Naive B cell (primary cell): ENCODE results near the gene SPRR3. TPM values are rescaled to one million over a fixed set of nuclear protein-coding genes. Genes with fewer than 3 reads are reported as not detected.

Source experiments
- ATAC-seq, 2 donors: fragments of 150-1000 bp; cut with Tn5 transposase; 2 replicates each; pipeline ENCODE4 v1.10.0; 2021; ENCODE audit warnings: low read depth in 2 of 2, mild to moderate bottlenecking in 2 of 2, moderate library complexity in 2 of 2
- DNase-seq: peaks from one replicate; pipeline ENCODE4 v3.0.0; 2022
- H3K27ac Mint-ChIP-seq, 6 donors: one replicate each; pipeline ENCODE4 v1.8.0; 2020 to 2022; ENCODE audit warnings: mild to moderate bottlenecking in 6 of 6, mixed read lengths in 6 of 6, moderate library complexity in 5 of 6, inconsistent platforms in 2 of 6
- H3K27me3 Mint-ChIP-seq, 3 donors: one replicate each; pipeline ENCODE4 v1.8.0; 2021 to 2022; ENCODE audit warnings: mixed read lengths in 3 of 3, mild to moderate bottlenecking in 1 of 3
- H3K36me3 Mint-ChIP-seq, 2 donors: one replicate each; pipeline ENCODE4 v1.8.0; 2020 to 2022; ENCODE audit warnings: mixed read lengths in 2 of 2, inconsistent platforms in 1 of 2, mild to moderate bottlenecking in 1 of 2
- H3K4me1 Mint-ChIP-seq, 3 donors: one replicate each; pipeline ENCODE4 v1.8.0; 2020 to 2022; ENCODE audit warnings: mixed read lengths in 3 of 3, inconsistent platforms in 1 of 3, mild to moderate bottlenecking in 1 of 3, moderate library complexity in 1 of 3
- H3K4me3 Mint-ChIP-seq, 8 donors: one replicate each; pipeline ENCODE4 v1.8.0; 2020 to 2022; ENCODE audit warnings: mild to moderate bottlenecking in 8 of 8, mixed read lengths in 8 of 8, moderate library complexity in 8 of 8, inconsistent platforms in 2 of 8
- H3K9me3 Mint-ChIP-seq, 7 donors: one replicate each; pipeline ENCODE4 v1.8.0; 2020 to 2022; ENCODE audit warnings: mixed read lengths in 7 of 7, mild to moderate bottlenecking in 5 of 7, inconsistent platforms in 2 of 7, moderate library complexity in 1 of 7
- polyA plus RNA-seq, 6 donors: library from polyadenylated mRNA; unstranded; fragments of 300-500 nt; fragmentation: Illumina TruSeq; gene quantifications; one replicate each; pipeline ENCODE4 v1.2.3, GENCODE V29; 2021; ENCODE audit warnings: low read depth in 6 of 6

The SPRR3 gene
- polyA plus RNA-seq, 6 donors from 2014 or later, result not detected

- Mint-ChIP-seq H3K27ac (no peak overlapping the region), H3K4me3 (no peak overlapping the region), H3K9me3 (peaks cover 0 to 5% (median 0%) of the 10 kb centered on the region in 7 donors), H3K36me3 (no peaks in the 10 kb centered on the region), H3K27me3 (peaks cover 25 to 77% (median 36%) of the 10 kb centered on the region in 3 donors), H3K4me1 (no peaks in the 10 kb centered on the region)
- no peak for DNase-seq
- ATAC-seq, result no peak
Observed at GRCh38 chr1:152969036-152969435, 32.5 kb upstream of the SPRR3 start.

GRCh38 chr1:152970495-152970894 is 31.1 kb upstream of the SPRR3 start, which contains the start of gene SPRR4:
TSS of gene SPRR4 (plus strand) at chr1:152970648. CDS start at chr1:152971891, 1,243 bp downstream.
- Mint-ChIP-seq H3K36me3 (no peaks in the 10 kb centered on the region), H3K27me3 (peaks cover 32 to 72% (median 33%) of the 10 kb centered on the region in 3 donors), H3K4me3 (no peak within 1 kb of the TSS), H3K9me3 (peaks cover 0 to 5% (median 0%) of the 10 kb centered on the region in 7 donors), H3K4me1 (no peaks in the 10 kb centered on the region), H3K27ac (no peak within 1 kb of the TSS)
- ATAC-seq (no peak), DNase-seq (no peak)

GRCh38 chr1:152972196-152972886 is 29.2 kb upstream of the SPRR3 start:
- Mint-ChIP-seq H3K27me3 (peaks cover 28 to 76% (median 29%) of the 10 kb centered on the region in 3 donors), H3K27ac (no peak overlapping the region), H3K4me3 (peak overlapping the region in 1 of 8 donors; percentile 18), H3K9me3 (peaks cover 0 to 5% (median 0%) of the 10 kb centered on the region in 7 donors), H3K36me3 (no peaks in the 10 kb centered on the region), H3K4me1 (no peaks in the 10 kb centered on the region)
- DNase-seq (no peak), ATAC-seq (no peak)

- peaks cover 0 to 5% (median 0%) of the 10 kb centered on the region in 7 donors for H3K9me3 Mint-ChIP-seq
- no peaks in the 10 kb centered on the region for H3K4me1 Mint-ChIP-seq
- peaks cover 49 to 76% (median 51%) of the 10 kb centered on the region in 3 donors for H3K27me3 Mint-ChIP-seq
- H3K36me3 Mint-ChIP-seq, result no peaks in the 10 kb centered on the region
- no peak overlapping the region for H3K4me3 Mint-ChIP-seq
- ATAC-seq, result no peak
- DNase-seq, result no peak
- no peak overlapping the region for H3K27ac Mint-ChIP-seq
Observed at GRCh38 chr1:152976688-152977087, 24.9 kb upstream of the SPRR3 start.

GRCh38 chr1:152977614-152978013 is 23.9 kb upstream of the SPRR3 start:
- Mint-ChIP-seq H3K27me3 (peaks cover 44 to 76% (median 60%) of the 10 kb centered on the region in 3 donors), H3K4me3 (no peak overlapping the region), H3K9me3 (peaks cover 0 to 5% (median 0%) of the 10 kb centered on the region in 7 donors), H3K27ac (peak overlapping the region in 1 of 6 donors; percentile 1), H3K36me3 (no peaks in the 10 kb centered on the region), H3K4me1 (no peaks in the 10 kb centered on the region)
- DNase-seq (no peak), ATAC-seq (no peak)

GRCh38 chr1:152980676-152981075 is 20.9 kb upstream of the SPRR3 start:
- Mint-ChIP-seq H3K4me1 (no peaks in the 10 kb centered on the region), H3K36me3 (no peaks in the 10 kb centered on the region), H3K27me3 (peaks cover 46 to 72% (median 59%) of the 10 kb centered on the region in 3 donors), H3K9me3 (no peaks in the 10 kb centered on the region), H3K4me3 (no peak overlapping the region), H3K27ac (no peak overlapping the region)
- DNase-seq (no peak), ATAC-seq (no peak)

DNA sequence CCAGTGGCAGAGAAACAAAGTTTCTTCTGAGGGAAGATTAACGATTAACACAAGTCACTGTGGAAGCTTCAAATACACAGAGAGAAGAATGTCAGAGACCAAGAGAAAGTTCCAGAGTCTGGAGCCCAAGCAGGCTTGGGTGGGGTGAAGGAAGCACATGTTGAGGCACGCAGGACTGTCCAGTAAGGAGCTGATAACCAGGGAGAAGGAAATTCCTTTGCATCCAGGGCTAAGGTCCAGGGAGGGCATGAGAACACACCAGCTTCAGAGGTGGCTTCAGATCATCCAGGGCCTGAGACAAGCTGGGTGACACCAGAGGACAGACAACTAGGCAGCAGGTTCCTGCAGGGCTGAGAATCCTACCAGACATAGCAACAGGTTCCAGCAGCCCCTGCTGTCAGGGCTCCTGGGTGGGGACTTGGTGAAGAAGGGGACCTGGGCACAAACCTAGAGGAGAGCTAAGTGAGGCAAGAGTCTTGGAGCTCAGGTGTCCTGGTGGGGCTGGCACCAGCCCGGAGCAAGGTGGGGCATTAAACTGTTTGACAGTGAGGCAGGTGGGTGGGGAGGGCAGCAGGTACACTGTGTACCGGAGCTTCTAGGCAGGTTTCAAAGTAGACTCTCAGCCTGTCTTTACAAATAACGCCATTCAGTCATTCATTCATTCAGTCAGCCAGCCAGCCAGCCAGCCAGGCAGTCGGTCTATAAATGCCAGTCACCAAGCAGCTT is 20.2 kb upstream of the SPRR3 start:
- H3K4me1 Mint-ChIP-seq, result no peaks in the 10 kb centered on the region
- H3K27me3 Mint-ChIP-seq, result peaks cover 52 to 72% (median 58%) of the 10 kb centered on the region in 3 donors
- H3K27ac Mint-ChIP-seq, result no peak overlapping the region
- DNase-seq (no peak), ATAC-seq (no peak)
- H3K9me3 Mint-ChIP-seq, result peaks cover 0 to 3% (median 0%) of the 10 kb centered on the region in 7 donors
- H3K4me3 Mint-ChIP-seq, result no peak overlapping the region
- peaks cover 0 to 3% of the 10 kb centered on the region in 2 donors for H3K36me3 Mint-ChIP-seq

DNA sequence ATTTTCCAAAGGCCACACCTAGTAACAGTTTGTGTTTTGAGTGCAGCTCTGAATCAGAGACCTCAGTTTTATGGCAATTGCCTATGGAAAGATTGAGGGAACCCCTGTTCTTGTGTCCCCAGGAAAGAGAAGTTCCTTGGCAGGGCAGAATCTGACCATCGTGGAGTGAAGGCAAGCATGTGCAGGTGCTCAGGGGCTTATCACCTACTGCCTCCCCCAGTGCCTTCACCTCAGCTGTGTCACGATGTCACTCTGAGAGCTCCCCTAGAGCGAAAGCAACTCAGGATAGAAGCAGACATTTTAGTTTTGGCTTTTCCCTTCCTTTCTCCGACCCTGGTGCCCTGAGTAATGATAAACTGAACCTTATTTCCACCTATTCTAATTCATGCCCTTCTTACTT is 19.5 kb upstream of the SPRR3 start:
- ATAC-seq, result no peak
- Mint-ChIP-seq H3K4me3 (no peak overlapping the region), H3K36me3 (peaks cover 0 to 7% of the 10 kb centered on the region in 2 donors), H3K27ac (no peak overlapping the region), H3K27me3 (peaks cover 56 to 68% (median 60%) of the 10 kb centered on the region in 3 donors), H3K4me1 (no peaks in the 10 kb centered on the region), H3K9me3 (peaks cover 0 to 5% (median 0%) of the 10 kb centered on the region in 7 donors)
- DNase-seq, result no peak

GRCh38 chr1:152983234-152983633 is 18.3 kb upstream of the SPRR3 start:
- Mint-ChIP-seq H3K9me3 (peaks cover 0 to 5% (median 0%) of the 10 kb centered on the region in 7 donors), H3K4me1 (no peaks in the 10 kb centered on the region), H3K27me3 (peaks cover 60 to 68% (median 64%) of the 10 kb centered on the region in 3 donors), H3K4me3 (no peak overlapping the region), H3K36me3 (peaks cover 0 to 7% of the 10 kb centered on the region in 2 donors), H3K27ac (peak overlapping the region in 1 of 6 donors; percentile 4)
- no peak for DNase-seq
- no peak for ATAC-seq

DNA sequence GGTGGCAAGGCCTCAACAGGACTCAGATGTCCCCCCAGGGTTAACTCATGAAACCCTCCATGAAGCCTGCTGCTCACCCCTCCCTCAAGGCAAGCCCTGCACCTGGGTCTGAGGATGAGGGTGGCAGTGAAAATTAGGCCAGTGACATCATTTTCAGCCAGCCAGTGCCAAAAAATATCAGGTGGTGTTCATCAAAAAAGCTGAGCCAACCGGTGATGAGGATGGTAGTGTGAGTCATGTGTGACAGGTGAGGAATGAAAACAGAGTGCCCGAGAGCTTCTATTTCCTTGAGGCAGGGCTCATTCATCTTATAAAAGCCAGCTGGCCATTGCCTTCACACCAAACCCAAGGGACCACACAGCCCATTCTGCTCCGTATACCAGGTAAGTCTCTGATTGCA is 17.8 kb upstream of the SPRR3 start, which contains the start of gene SPRR1A:
SPRR1A (plus strand) TSS at position 339 of the 400 bp plus-strand sequence. CDS start 1,150 bp downstream, outside the sequence.
- no peak for DNase-seq
- peaks cover 0 to 7% of the 10 kb centered on the region in 2 donors for H3K36me3 Mint-ChIP-seq
- H3K27ac Mint-ChIP-seq, result peak within 1 kb of the TSS in 1 of 6 donors; percentile 4
- no peak for ATAC-seq
- no peak within 1 kb of the TSS for H3K4me3 Mint-ChIP-seq
- H3K4me1 Mint-ChIP-seq, result no peaks in the 10 kb centered on the region
- H3K27me3 Mint-ChIP-seq, result peaks cover 55 to 73% (median 69%) of the 10 kb centered on the region in 3 donors
- peaks cover 0 to 5% (median 0%) of the 10 kb centered on the region in 7 donors for H3K9me3 Mint-ChIP-seq

DNA sequence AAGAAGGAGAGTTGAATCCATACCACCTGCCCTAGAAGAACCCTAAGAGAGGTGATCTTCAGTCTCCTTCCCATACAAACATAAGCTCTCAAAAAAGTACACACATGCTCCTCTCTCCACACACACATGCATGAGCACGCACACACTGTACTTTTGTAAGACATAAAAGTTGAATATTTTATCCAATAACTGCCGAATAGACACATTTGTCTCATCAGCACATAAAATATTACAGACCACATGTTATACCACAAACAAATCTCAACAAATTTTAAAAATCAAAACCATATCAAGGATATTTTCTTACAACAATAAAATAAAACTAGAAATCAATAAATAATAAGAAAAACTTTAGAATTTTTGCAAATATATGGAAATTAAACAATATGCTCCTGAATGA is 15.0 kb upstream of the SPRR3 start:
- Mint-ChIP-seq H3K9me3 (peaks cover 0 to 5% (median 0%) of the 10 kb centered on the region in 7 donors), H3K27ac (no peak overlapping the region), H3K4me3 (no peak overlapping the region), H3K36me3 (peaks cover 0 to 7% of the 10 kb centered on the region in 2 donors), H3K27me3 (peaks cover 39 to 60% (median 58%) of the 10 kb centered on the region in 3 donors), H3K4me1 (no peaks in the 10 kb centered on the region)
- ATAC-seq (no peak), DNase-seq (no peak)

DNA sequence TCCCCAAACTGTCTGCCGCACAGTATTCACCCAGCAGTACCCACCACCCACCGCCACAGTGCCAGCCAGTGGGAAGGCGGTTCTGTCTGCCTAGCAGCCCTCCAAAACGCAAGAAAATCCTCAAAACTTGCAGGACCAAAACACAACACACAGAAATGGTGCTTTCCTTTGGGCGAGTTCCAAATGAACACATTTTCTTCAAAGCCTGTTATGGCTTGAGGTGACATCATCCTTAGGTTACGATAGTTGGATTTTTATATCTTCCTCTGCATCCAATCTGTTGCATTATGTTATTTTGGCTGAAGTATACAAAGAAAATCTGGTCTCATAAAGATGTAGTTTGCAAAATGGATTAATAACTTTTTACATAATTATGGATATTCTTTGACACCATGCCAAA is 8.4 kb upstream of the SPRR3 start:
- peaks cover 5 to 43% (median 23%) of the 10 kb centered on the region in 3 donors for H3K27me3 Mint-ChIP-seq
- H3K4me1 Mint-ChIP-seq, result no peaks in the 10 kb centered on the region
- H3K9me3 Mint-ChIP-seq, result peaks cover 0 to 15% (median 8%) of the 10 kb centered on the region in 7 donors
- DNase-seq (no peak), ATAC-seq (no peak)
- no peak overlapping the region for H3K27ac Mint-ChIP-seq
- H3K4me3 Mint-ChIP-seq, result no peak overlapping the region
- H3K36me3 Mint-ChIP-seq, result no peaks in the 10 kb centered on the region

DNA sequence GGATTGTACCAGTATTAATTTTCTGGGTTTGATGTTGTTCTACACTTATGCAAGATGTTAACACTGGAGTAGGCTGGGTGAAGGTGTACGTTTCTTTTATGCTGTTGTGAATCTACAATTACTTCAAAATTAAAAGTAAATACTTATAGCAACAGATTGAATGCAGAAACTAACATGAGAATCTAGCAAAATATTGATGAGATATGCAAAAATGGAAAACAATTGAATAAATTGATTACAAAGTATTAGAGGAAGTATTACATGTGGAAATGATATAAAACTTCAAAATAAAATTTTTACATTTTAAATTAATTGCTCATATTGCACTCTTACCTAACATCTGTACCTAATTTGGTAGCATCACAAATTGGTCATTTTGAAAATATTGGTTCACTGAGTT is 5.7 kb upstream of the SPRR3 start:
- Mint-ChIP-seq H3K4me3 (no peak overlapping the region), H3K4me1 (no peaks in the 10 kb centered on the region), H3K36me3 (no peaks in the 10 kb centered on the region), H3K27me3 (peaks cover 21 to 49% (median 32%) of the 10 kb centered on the region in 3 donors), H3K27ac (no peak overlapping the region), H3K9me3 (peaks cover 0 to 15% (median 8%) of the 10 kb centered on the region in 7 donors)
- DNase-seq (no peak), ATAC-seq (no peak)
